WTC11 (cell line): Measurements from ENCODE around the gene RASGRP4. TPM values are rescaled to one million over a fixed set of nuclear protein-coding genes. Genes with fewer than 3 reads are reported as not detected.

ENCODE experiments used
- ATAC-seq: fragments of 200-7000 bp; cut with Tn5 transposase; 2 replicates; pipeline ENCODE4 v1.10.0; 2021; ENCODE audit warnings: mild to moderate bottlenecking, moderate library complexity
- CTCF ChIA-PET: fragments of 300-600 bp; sonication (Branson Sonifier 250); formaldehyde crosslinking; loops from one replicate; lab custom pipeline; 2021; ENCODE audit warnings: antibody characterized with exemption; lab: Charles Lee
- POLR2A ChIA-PET: fragments of 350-600 bp; sonication (Branson Sonifier 250); formaldehyde crosslinking; loops from one replicate; lab custom pipeline; 2021; ENCODE audit warnings: antibody characterized with exemption; lab: Charles Lee
- DNase-seq: peaks from one replicate; pipeline ENCODE4 v3.0.0; 2021; ENCODE audit warnings: low spot score
- H3K27ac Mint-ChIP-seq: 2 replicates; pipeline ENCODE4 v1.8.0; 2021; ENCODE audit warnings: mixed read lengths
- H3K27me3 Mint-ChIP-seq: 2 replicates; pipeline ENCODE4 v1.8.0; 2021; ENCODE audit warnings: low read depth, mild to moderate bottlenecking, moderate library complexity, mixed read lengths
- H3K36me3 Mint-ChIP-seq: 2 replicates; pipeline ENCODE4 v1.8.0; 2021; ENCODE audit warnings: mixed read lengths
- H3K4me1 Mint-ChIP-seq: 2 replicates; pipeline ENCODE4 v1.8.0; 2022; ENCODE audit warnings: mixed read lengths
- H3K4me3 Mint-ChIP-seq: 2 replicates; pipeline ENCODE4 v1.8.0; 2021; ENCODE audit warnings: mild to moderate bottlenecking, moderate library complexity, mixed read lengths
- H3K9me3 Mint-ChIP-seq: 2 replicates; pipeline ENCODE4 v1.8.0; 2021; ENCODE audit warnings: mixed read lengths
- ATF6 ChIP-seq: sonication (generic); formaldehyde crosslinking; IDR thresholded peaks from 2 replicates; pipeline ENCODE4 v1.8.1; 2023; ENCODE audit warnings: mild to moderate bottlenecking, missing genetic modification reagents
- FOXJ3 ChIP-seq: sonication (generic); formaldehyde crosslinking; IDR thresholded peaks from 2 replicates; pipeline ENCODE4 v1.9.0; 2021; ENCODE audit warnings: missing genetic modification reagents, mild to moderate bottlenecking, borderline replicate concordance
- FOXK1 ChIP-seq: sonication (generic); formaldehyde crosslinking; IDR thresholded peaks from 2 replicates; pipeline ENCODE4 v1.8.0; 2022; ENCODE audit warnings: mild to moderate bottlenecking, moderate library complexity, missing genetic modification reagents
- GABPB1 ChIP-seq: sonication (generic); formaldehyde crosslinking; IDR thresholded peaks from 2 replicates; pipeline ENCODE4 v1.8.1; 2023; ENCODE audit warnings: mild to moderate bottlenecking, missing genetic modification reagents
- IRF1 ChIP-seq: sonication (generic); formaldehyde crosslinking; IDR thresholded peaks from 2 replicates; pipeline ENCODE4 v1.8.0; 2023; ENCODE audit warnings: missing genetic modification reagents
- IRF2 ChIP-seq: sonication (generic); formaldehyde crosslinking; IDR thresholded peaks from 2 replicates; pipeline ENCODE4 v1.8.0; 2022; ENCODE audit warnings: low read depth, missing genetic modification reagents, borderline replicate concordance
- SP1 ChIP-seq: sonication (generic); formaldehyde crosslinking; conservative IDR thresholded peaks from 2 replicates; pipeline ENCODE4 v1.8.1; 2022; ENCODE audit warnings: missing genetic modification reagents
- TP53 ChIP-seq: sonication (generic); formaldehyde crosslinking; IDR thresholded peaks from 2 replicates; pipeline ENCODE4 v1.8.1; 2023; ENCODE audit warnings: mild to moderate bottlenecking, missing genetic modification reagents
- ZNF121 ChIP-seq: sonication (generic); formaldehyde crosslinking; IDR thresholded peaks from 2 replicates; pipeline ENCODE4 v1.8.0; 2023; ENCODE audit warnings: missing genetic modification reagents
- ZNF317 ChIP-seq: sonication (generic); formaldehyde crosslinking; IDR thresholded peaks from 2 replicates; pipeline ENCODE4 v1.8.1; 2023; ENCODE audit warnings: low read depth, mild to moderate bottlenecking, moderate library complexity, missing genetic modification reagents, borderline replicate concordance
- ZNF396 ChIP-seq: fragments of 250-450 bp; sonication (Bioruptor Pico); IDR thresholded peaks from 2 replicates; pipeline ENCODE4 v1.8.0; 2021; ENCODE audit warnings: mild to moderate bottlenecking, moderate library complexity, borderline replicate concordance
- ZNF416 ChIP-seq: fragments of 250-450 bp; sonication (Bioruptor Pico); IDR thresholded peaks from 2 replicates; pipeline ENCODE4 v1.9.0; 2021; ENCODE audit warnings: mild to moderate bottlenecking, inconsistent platforms
- ZNF425 ChIP-seq: fragments of 250-450 bp; sonication (Bioruptor Pico); conservative IDR thresholded peaks from 2 replicates; pipeline ENCODE4 v1.9.0; 2021; ENCODE audit warnings: mild to moderate bottlenecking
- total RNA-seq: library from RNA; stranded (reverse); gene quantifications from 3 replicates; pipeline ENCODE4 v1.2.3, GENCODE V29; 2021
- TF ChIP-seq, protein P1 (sequence below): sonication (generic); formaldehyde crosslinking; IDR thresholded peaks from 2 replicates; pipeline ENCODE4 v1.8.0; 2023; ENCODE audit warnings: mild to moderate bottlenecking, missing genetic modification reagents
- TF ChIP-seq, protein P2 (sequence below): sonication (generic); formaldehyde crosslinking; IDR thresholded peaks from 2 replicates; pipeline ENCODE4 v1.8.1; 2023; ENCODE audit warnings: mild to moderate bottlenecking, missing genetic modification reagents, moderate library complexity
- TF ChIP-seq, protein P3 (sequence below): sonication (generic); formaldehyde crosslinking; IDR thresholded peaks from 2 replicates; pipeline ENCODE4 v1.8.1; 2023; ENCODE audit warnings: mild to moderate bottlenecking, missing genetic modification reagents, borderline replicate concordance
- TF ChIP-seq, protein P4 (sequence below): sonication (generic); formaldehyde crosslinking; IDR thresholded peaks from 2 replicates; pipeline ENCODE4 v1.8.1; 2023; ENCODE audit warnings: mild to moderate bottlenecking, moderate library complexity, missing genetic modification reagents
- TF ChIP-seq, protein P5 (sequence below): sonication (generic); formaldehyde crosslinking; IDR thresholded peaks from 2 replicates; pipeline ENCODE4 v1.8.1; 2022; ENCODE audit warnings: low read depth, missing genetic modification reagents, borderline replicate concordance
- TF ChIP-seq, protein P6 (sequence below): fragments of 250-450 bp; sonication (Bioruptor Pico); IDR thresholded peaks from 2 replicates; pipeline ENCODE4 v1.9.0; 2021; ENCODE audit warnings: moderate library complexity, mild to moderate bottlenecking, inconsistent platforms, borderline replicate concordance

RASGRP4 gene
- total RNA-seq, 1 experiment from 2014 or later: 2.5 TPM

GRCh38 chr19:38386971-38387549 is 39.0 kb downstream of the RASGRP4 start:
- peak overlapping the region; percentile 95 for H3K27ac Mint-ChIP-seq
- peak overlapping the region; percentile 85 for H3K4me3 Mint-ChIP-seq
- peaks cover 28% of the 10 kb centered on the region for H3K4me1 Mint-ChIP-seq
- ChIA-PET CTCF (interaction anchor here (0.7 to 5.4 kb wide), 25 partner anchors 12 to 544 kb away, joined by 3 to 110 read pairs (median 5); partner anchors contain the start of genes ACTN4, CATSPERG, EIF3K and FAM98C), POLR2A (interaction anchor here (1.0 to 2.3 kb wide), 11 partner anchors 11 to 261 kb away, joined by 3 to 27 read pairs (median 4); partner anchors contain the start of genes ACTN4, FAM98C and PSMD8)
- peaks cover 3% of the 10 kb centered on the region; the same call in 1 of the 2 replicates for H3K27me3 Mint-ChIP-seq
- ATAC-seq: no peak; the same call in 1 of the 2 replicates
- DNase-seq: peak; percentile 39
- no peak for TF ChIP-seq FOXK1 (CRISPR knock-in tag)
- TF ChIP-seq ZNF425 (CRISPR knock-in tag): no peak
- TF ChIP-seq, protein P1, sequence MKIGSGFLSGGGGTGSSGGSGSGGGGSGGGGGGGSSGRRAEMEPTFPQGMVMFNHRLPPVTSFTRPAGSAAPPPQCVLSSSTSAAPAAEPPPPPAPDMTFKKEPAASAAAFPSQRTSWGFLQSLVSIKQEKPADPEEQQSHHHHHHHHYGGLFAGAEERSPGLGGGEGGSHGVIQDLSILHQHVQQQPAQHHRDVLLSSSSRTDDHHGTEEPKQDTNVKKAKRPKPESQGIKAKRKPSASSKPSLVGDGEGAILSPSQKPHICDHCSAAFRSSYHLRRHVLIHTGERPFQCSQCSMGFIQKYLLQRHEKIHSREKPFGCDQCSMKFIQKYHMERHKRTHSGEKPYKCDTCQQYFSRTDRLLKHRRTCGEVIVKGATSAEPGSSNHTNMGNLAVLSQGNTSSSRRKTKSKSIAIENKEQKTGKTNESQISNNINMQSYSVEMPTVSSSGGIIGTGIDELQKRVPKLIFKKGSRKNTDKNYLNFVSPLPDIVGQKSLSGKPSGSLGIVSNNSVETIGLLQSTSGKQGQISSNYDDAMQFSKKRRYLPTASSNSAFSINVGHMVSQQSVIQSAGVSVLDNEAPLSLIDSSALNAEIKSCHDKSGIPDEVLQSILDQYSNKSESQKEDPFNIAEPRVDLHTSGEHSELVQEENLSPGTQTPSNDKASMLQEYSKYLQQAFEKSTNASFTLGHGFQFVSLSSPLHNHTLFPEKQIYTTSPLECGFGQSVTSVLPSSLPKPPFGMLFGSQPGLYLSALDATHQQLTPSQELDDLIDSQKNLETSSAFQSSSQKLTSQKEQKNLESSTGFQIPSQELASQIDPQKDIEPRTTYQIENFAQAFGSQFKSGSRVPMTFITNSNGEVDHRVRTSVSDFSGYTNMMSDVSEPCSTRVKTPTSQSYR (CRISPR knock-in tag): no peak
- no peak for TF ChIP-seq ZNF121 (CRISPR knock-in tag)
- TF ChIP-seq ZNF396 (CRISPR knock-in tag): no peak
- TF ChIP-seq IRF1 (CRISPR knock-in tag): no peak
- TF ChIP-seq ZNF416 (CRISPR knock-in tag): no peak
- TF ChIP-seq TP53: no peak
- TF ChIP-seq, protein P2, sequence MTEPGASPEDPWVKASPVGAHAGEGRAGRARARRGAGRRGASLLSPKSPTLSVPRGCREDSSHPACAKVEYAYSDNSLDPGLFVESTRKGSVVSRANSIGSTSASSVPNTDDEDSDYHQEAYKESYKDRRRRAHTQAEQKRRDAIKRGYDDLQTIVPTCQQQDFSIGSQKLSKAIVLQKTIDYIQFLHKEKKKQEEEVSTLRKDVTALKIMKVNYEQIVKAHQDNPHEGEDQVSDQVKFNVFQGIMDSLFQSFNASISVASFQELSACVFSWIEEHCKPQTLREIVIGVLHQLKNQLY (CRISPR knock-in tag): no peak
- TF ChIP-seq ATF6 (CRISPR knock-in tag): no peak
- TF ChIP-seq SP1: no peak
- TF ChIP-seq, protein P3, sequence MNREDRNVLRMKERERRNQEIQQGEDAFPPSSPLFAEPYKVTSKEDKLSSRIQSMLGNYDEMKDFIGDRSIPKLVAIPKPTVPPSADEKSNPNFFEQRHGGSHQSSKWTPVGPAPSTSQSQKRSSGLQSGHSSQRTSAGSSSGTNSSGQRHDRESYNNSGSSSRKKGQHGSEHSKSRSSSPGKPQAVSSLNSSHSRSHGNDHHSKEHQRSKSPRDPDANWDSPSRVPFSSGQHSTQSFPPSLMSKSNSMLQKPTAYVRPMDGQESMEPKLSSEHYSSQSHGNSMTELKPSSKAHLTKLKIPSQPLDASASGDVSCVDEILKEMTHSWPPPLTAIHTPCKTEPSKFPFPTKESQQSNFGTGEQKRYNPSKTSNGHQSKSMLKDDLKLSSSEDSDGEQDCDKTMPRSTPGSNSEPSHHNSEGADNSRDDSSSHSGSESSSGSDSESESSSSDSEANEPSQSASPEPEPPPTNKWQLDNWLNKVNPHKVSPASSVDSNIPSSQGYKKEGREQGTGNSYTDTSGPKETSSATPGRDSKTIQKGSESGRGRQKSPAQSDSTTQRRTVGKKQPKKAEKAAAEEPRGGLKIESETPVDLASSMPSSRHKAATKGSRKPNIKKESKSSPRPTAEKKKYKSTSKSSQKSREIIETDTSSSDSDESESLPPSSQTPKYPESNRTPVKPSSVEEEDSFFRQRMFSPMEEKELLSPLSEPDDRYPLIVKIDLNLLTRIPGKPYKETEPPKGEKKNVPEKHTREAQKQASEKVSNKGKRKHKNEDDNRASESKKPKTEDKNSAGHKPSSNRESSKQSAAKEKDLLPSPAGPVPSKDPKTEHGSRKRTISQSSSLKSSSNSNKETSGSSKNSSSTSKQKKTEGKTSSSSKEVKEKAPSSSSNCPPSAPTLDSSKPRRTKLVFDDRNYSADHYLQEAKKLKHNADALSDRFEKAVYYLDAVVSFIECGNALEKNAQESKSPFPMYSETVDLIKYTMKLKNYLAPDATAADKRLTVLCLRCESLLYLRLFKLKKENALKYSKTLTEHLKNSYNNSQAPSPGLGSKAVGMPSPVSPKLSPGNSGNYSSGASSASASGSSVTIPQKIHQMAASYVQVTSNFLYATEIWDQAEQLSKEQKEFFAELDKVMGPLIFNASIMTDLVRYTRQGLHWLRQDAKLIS: no peak
- TF ChIP-seq, protein P4, sequence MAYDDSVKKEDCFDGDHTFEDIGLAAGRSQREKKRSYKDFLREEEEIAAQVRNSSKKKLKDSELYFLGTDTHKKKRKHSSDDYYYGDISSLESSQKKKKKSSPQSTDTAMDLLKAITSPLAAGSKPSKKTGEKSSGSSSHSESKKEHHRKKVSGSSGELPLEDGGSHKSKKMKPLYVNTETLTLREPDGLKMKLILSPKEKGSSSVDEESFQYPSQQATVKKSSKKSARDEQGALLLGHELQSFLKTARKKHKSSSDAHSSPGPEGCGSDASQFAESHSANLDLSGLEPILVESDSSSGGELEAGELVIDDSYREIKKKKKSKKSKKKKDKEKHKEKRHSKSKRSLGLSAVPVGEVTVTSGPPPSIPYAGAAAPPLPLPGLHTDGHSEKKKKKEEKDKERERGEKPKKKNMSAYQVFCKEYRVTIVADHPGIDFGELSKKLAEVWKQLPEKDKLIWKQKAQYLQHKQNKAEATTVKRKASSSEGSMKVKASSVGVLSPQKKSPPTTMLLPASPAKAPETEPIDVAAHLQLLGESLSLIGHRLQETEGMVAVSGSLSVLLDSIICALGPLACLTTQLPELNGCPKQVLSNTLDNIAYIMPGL (CRISPR knock-in tag): no peak; the same call in 1 of the 2 replicates
- no peak for TF ChIP-seq FOXJ3 (CRISPR knock-in tag)
- no peak for TF ChIP-seq IRF2
- TF ChIP-seq ZNF317: no peak
- no peak for TF ChIP-seq GABPB1 (CRISPR knock-in tag)
- TF ChIP-seq, protein P5, sequence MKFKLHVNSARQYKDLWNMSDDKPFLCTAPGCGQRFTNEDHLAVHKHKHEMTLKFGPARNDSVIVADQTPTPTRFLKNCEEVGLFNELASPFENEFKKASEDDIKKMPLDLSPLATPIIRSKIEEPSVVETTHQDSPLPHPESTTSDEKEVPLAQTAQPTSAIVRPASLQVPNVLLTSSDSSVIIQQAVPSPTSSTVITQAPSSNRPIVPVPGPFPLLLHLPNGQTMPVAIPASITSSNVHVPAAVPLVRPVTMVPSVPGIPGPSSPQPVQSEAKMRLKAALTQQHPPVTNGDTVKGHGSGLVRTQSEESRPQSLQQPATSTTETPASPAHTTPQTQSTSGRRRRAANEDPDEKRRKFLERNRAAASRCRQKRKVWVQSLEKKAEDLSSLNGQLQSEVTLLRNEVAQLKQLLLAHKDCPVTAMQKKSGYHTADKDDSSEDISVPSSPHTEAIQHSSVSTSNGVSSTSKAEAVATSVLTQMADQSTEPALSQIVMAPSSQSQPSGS (CRISPR knock-in tag): no peak
- TF ChIP-seq, protein P6, sequence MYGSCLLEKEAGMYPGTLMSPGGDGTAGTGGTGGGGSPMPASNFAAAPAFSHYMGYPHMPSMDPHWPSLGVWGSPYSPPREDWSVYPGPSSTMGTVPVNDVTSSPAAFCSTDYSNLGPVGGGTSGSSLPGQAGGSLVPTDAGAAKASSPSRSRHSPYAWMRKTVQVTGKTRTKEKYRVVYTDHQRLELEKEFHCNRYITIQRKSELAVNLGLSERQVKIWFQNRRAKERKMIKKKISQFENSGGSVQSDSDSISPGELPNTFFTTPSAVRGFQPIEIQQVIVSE: no peak
- H3K9me3 Mint-ChIP-seq: no peaks in the 10 kb centered on the region
- peaks cover 25% of the 10 kb centered on the region for H3K36me3 Mint-ChIP-seq
